Osteocyte (in vitro differentiated cells): Measurements from ENCODE around the gene ENPP7. TPM values are rescaled to one million over a fixed set of nuclear protein-coding genes. Genes with fewer than 3 reads are reported as not detected.
A peak's percentile ranks its signal among the peaks of the same experiment; 100 is the strongest.

Source experiments
- DNase-seq: peaks from one replicate; pipeline ENCODE4 v3.0.0; 2021; ENCODE audit warnings: mixed read lengths; ENCODE audit not compliant: unreplicated experiment; ENCODE audit errors: extremely low spot score
- H3K27ac Mint-ChIP-seq: one replicate; pipeline ENCODE4 v1.8.0; 2021; ENCODE audit warnings: mild to moderate bottlenecking, mixed read lengths; ENCODE audit not compliant: unreplicated experiment
- H3K27me3 Mint-ChIP-seq: one replicate; pipeline ENCODE4 v1.8.0; 2021; ENCODE audit warnings: mixed read lengths; ENCODE audit not compliant: unreplicated experiment
- H3K36me3 Mint-ChIP-seq: one replicate; pipeline ENCODE4 v1.8.0; 2021; ENCODE audit warnings: mixed read lengths; ENCODE audit not compliant: unreplicated experiment
- H3K4me1 Mint-ChIP-seq: one replicate; pipeline ENCODE4 v1.8.0; 2021; ENCODE audit warnings: mixed read lengths; ENCODE audit not compliant: unreplicated experiment
- H3K4me3 Mint-ChIP-seq: one replicate; pipeline ENCODE4 v1.8.0; 2021; ENCODE audit warnings: mild to moderate bottlenecking, moderate library complexity, mixed read lengths; ENCODE audit not compliant: unreplicated experiment
- H3K9me3 Mint-ChIP-seq: one replicate; pipeline ENCODE4 v1.8.0; 2021; ENCODE audit warnings: mixed read lengths; ENCODE audit not compliant: unreplicated experiment
- CTCF ChIP-seq: fragments of 200-600 bp; sonication (generic); IDR thresholded peaks from 2 replicates; pipeline ENCODE4 v1.5.0; 2021; ENCODE audit warnings: antibody characterized with exemption, mild to moderate bottlenecking, moderate library complexity
- total RNA-seq: library from RNA; stranded (reverse); gene quantifications from 2 replicates; pipeline ENCODE4 v1.2.1, GENCODE V29; 2021

The ENPP7 gene
- total RNA-seq, 1 donor from 2014 or later: not detected

- no peaks in the 10 kb centered on the region for H3K36me3 Mint-ChIP-seq
- H3K4me3 Mint-ChIP-seq: no peak overlapping the region
- no peak overlapping the region for H3K27ac Mint-ChIP-seq
- no peaks in the 10 kb centered on the region for H3K9me3 Mint-ChIP-seq
- no peak for TF ChIP-seq CTCF
- peaks cover 13% of the 10 kb centered on the region for H3K4me1 Mint-ChIP-seq
- peaks cover 45% of the 10 kb centered on the region for H3K27me3 Mint-ChIP-seq
- DNase-seq: no peak
Measured at GRCh38 chr17:79774561-79774975, 43.8 kb downstream of the ENPP7 start.

DNA sequence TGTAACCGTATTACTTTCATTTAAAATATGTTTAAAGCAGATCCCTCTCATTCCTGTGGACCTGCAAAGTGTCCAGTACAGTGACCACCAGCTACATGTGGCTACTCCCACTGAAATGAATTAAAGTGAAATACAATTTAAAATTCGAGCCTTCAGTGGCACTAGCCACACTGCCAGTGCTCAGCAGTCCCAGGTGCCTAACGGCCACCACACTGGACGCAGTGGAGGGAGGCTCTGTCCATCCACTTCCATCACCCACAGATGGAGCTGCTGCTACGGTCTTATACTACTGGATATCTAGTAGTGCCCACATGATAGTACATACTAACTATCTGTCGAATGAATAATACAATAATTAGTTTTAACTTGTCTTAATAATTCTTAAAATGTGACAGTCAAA lies 44.9 kb downstream of the ENPP7 start:
- H3K36me3 Mint-ChIP-seq: no peaks in the 10 kb centered on the region
- peaks cover 45% of the 10 kb centered on the region for H3K27me3 Mint-ChIP-seq
- TF ChIP-seq CTCF: no peak
- DNase-seq: no peak
- no peaks in the 10 kb centered on the region for H3K9me3 Mint-ChIP-seq
- no peak overlapping the region for H3K27ac Mint-ChIP-seq
- H3K4me1 Mint-ChIP-seq: peaks cover 13% of the 10 kb centered on the region
- no peak overlapping the region for H3K4me3 Mint-ChIP-seq

DNA sequence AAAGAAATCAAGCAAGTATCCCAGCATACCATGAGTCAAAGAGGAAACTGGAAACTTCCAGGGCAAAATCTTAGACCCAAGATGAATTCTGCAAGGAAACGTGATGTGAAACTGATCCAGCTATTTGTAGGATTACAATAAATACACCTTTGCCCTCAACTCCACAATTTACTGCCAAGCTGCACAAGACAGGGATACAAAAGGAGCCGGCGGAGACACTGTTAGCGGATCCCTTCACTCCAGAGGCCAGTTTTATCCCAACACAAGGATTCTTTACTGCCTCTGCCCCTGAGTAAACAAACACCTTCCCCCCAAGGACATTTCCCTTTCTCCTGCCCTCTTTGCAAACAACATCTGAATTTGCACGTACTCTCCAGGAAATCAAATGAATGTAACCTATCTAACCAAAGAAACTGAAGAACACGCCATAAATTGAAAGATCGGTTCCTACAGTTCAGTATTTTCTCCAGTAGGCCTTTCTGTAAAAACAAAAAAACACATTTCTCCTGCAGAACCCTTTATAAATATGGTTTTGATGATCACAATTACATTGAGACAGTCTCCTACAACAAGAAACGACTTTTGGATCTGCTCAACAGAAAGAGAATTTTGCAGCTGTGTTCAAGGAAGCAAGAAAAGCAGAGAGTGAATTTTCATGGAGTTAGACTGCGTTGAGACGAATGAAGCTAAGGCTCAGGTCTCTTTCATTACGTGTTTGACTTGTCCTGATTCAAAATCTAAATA lies 45.8 kb downstream of the ENPP7 start:
- peaks cover 45% of the 10 kb centered on the region for H3K27me3 Mint-ChIP-seq
- peak overlapping the region; percentile 68 for H3K4me3 Mint-ChIP-seq
- no peak for DNase-seq
- peaks cover 13% of the 10 kb centered on the region for H3K4me1 Mint-ChIP-seq
- TF ChIP-seq CTCF: no peak
- peak overlapping the region; percentile 52 for H3K27ac Mint-ChIP-seq
- H3K36me3 Mint-ChIP-seq: no peaks in the 10 kb centered on the region
- no peaks in the 10 kb centered on the region for H3K9me3 Mint-ChIP-seq

DNA sequence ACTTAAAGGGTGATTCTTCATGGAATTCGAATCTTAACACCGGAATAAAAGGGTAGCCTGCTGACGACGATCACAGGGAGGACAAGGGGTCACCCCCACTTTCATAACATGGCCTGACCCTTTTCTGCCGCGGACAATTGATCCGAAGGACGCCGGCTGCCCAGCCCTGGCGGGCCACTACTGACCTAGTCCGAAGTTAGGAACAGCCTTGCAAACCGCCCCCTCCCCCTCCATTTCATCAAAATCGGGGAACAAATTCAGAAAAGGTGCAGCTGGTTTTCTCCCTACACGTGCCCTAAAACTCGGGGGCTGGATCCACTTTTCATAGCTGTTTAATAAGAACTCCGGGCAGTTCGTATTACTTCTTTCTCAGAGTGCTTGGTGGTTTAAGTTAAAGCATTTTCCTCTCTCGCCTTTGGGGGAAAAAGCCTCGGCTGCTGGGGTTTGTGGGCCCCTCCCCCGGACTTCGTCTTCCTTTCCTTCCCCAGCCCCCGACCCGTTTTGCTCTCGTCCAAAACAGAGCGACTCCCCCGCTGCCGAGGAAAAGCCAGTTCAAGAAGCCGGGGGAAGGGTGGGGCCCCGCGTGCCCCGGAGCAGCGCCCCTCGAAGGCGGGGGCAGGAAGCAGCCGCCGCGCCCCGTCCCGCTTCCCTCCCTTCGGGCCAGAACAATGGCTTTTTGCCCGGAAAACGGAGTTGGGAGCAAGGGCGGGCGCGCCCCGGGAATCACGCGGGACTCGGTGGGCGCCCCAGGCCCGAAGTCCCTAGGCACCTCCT lies 46.6 kb downstream of the ENPP7 start:
- peak overlapping the region; percentile 68 for H3K4me3 Mint-ChIP-seq
- H3K27me3 Mint-ChIP-seq: peaks cover 42% of the 10 kb centered on the region
- peaks cover 13% of the 10 kb centered on the region for H3K4me1 Mint-ChIP-seq
- peak; percentile 88 for DNase-seq
- TF ChIP-seq CTCF: peak; percentile 50
- H3K9me3 Mint-ChIP-seq: no peaks in the 10 kb centered on the region
- peaks cover under 1% of the 10 kb centered on the region for H3K36me3 Mint-ChIP-seq
- H3K27ac Mint-ChIP-seq: peak overlapping the region; percentile 52

- peaks cover 13% of the 10 kb centered on the region for H3K4me1 Mint-ChIP-seq
- peak within 1 kb of the TSS; percentile 52 for H3K27ac Mint-ChIP-seq
Measured at GRCh38 chr17:79777894-79778503, 47.3 kb downstream of the ENPP7 start, which contains the start of gene CBX2. Gene CBX2, plus strand, starts transcription at chr17:79778148. Its CDS starts 88 bp downstream, at chr17:79778236.

More at GRCh38 chr17:79777894-79778503, 47.3 kb downstream of the ENPP7 start, which contains the start of gene CBX2:
- no peak for TF ChIP-seq CTCF
- H3K4me3 Mint-ChIP-seq: peak within 1 kb of the TSS; percentile 85
- DNase-seq: peak; percentile 94
- H3K36me3 Mint-ChIP-seq: peaks cover 5% of the 10 kb centered on the region
- peaks cover 39% of the 10 kb centered on the region for H3K27me3 Mint-ChIP-seq
- H3K9me3 Mint-ChIP-seq: no peaks in the 10 kb centered on the region
